K562 treated with DMSO at 1 percent for 48 hours (cell line): Measurements from ENCODE around the gene LDB1. TPM values are rescaled to one million over a fixed set of nuclear protein-coding genes. Genes with fewer than 3 reads are reported as not detected.

ENCODE experiments used
- total RNA-seq: library from RNA; unstranded; fragments of 300-600 nt; gene quantifications from 2 replicates; pipeline ENCODE4 v1.2.3, GENCODE V29; 2022; ENCODE audit warnings: low replicate concordance; ENCODE audit errors: extremely low read depth

Gene LDB1, protein sequence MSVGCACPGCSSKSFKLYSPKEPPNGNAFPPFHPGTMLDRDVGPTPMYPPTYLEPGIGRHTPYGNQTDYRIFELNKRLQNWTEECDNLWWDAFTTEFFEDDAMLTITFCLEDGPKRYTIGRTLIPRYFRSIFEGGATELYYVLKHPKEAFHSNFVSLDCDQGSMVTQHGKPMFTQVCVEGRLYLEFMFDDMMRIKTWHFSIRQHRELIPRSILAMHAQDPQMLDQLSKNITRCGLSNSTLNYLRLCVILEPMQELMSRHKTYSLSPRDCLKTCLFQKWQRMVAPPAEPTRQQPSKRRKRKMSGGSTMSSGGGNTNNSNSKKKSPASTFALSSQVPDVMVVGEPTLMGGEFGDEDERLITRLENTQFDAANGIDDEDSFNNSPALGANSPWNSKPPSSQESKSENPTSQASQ
- total RNA-seq, result not detected in 2 replicates

DNA sequence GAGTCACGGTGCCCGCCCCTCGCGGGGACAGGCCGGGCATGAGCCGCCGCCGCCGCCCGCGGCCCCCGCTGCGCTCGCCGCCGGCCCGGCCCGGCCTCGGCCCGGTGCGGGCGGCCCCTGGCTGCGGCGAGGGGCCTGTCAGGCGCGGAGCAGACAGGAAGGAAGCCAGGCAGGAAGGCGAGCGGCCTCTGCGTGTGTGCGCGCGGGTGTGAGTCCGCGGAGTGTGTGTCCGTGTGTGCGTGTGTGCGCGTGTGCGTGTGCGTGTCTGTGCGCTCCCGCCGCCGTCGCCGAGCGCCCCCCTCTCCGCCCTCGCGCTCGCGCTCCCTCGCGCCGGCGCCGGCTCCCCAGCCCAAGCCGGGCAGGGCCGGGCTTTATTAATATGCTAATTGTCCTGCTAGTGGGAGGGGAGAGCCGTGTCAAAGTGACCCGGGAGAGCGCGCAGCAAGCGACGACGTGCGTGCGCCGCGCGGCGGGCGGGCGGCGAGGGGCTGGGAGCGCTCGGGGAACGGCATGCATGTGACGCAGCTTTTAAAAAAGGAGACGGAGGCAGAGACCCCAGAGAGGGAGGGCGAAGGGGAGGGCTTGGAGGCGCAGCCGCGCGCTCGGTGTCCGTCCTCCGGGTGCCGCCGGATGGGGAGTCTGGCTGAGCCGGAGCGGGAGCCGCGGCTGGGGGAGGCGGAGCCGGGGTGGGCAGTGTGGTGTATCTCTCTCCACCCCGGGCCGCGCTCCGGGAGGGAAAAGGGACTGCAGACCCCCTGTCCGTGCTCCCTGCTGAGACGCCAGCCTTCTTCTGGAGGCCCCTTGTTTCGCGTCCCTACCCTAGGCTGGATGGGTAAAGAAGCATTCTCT, at the start of gene LDB1:
TSS of gene LDB1 (minus strand) at position 227 of the 849 bp plus-strand sequence. CDS start 258 bp downstream, outside the sequence.

GRCh38 chr10:102151774-102152544, 31.8 kb upstream of the LDB1 start, which contains the start of gene NOLC1:
NOLC1 (plus strand) TSS chr10:102152389; CDS start chr10:102152411, 22 bp downstream.

DNA sequence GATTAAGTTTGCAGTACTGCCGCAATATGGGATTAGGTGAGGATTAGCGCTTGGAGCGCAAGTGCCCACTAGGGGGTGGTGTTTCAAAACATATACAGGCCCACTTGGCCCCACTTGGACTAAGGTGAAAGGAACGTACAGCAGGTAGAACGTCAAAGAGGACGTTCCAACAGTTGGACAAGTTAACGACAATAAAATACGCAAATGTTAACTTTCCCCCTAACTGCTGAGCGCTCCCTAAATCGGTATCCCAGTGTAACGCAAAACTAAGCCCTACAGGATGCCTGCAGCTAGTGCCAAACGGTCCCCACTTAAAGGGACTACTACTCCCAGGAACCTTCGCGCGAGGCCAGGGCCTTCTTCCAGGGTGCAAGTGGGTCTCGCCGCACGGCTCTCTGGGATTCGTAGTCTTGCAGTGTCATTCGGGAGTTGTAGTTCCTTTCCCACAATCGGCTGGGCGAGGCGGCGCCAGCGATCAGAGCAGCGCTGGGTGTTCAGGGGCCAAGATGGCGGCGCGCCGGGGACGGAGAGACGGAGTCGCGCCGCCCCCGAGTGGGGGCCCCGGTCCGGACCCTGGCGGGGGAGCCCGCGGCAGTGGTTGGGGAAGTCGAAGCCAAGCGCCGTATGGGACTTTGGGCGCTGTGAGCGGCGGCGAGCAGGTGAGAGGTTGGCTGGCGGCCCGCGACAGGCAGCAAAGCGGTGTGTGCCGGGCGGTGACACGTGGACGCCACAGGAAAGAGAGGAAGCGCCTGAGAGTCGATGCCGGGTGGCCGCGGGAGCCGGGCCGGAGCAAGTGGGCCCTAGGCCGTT, 12.6 kb upstream of the LDB1 start, which contains the start of gene PPRC1:
TSS of gene PPRC1 (plus strand) at position 478 of the 810 bp plus-strand sequence. CDS start at position 507, 29 bp downstream.

GRCh38 chr10:102064868-102065560, 55.2 kb downstream of the LDB1 start, which contains the start of gene HPS6:
HPS6 (plus strand) TSS chr10:102065349; CDS start chr10:102065475, 126 bp downstream.

Other genes starting within 250 kb of the LDB1 start
- not detected in 2 replicates for gene ARMH3, start 64.2 kb downstream of the LDB1 start, total RNA-seq
- gene HPS6, start 55.0 kb downstream of the LDB1 start, total RNA-seq, result not detected in 2 replicates
- not detected in 2 replicates for gene PPRC1, start 12.7 kb upstream of the LDB1 start, total RNA-seq
- not detected in 2 replicates for gene NOLC1, start 32.0 kb upstream of the LDB1 start, total RNA-seq
- gene ELOVL3, start 105.9 kb upstream of the LDB1 start, total RNA-seq, result not detected in 2 replicates
- gene PITX3, start 121.1 kb upstream of the LDB1 start, total RNA-seq, result not detected in 2 replicates
- 54.6 TPM in 1 of 2 replicates, not detected in the other for gene GBF1, start 125.2 kb upstream of the LDB1 start, total RNA-seq